Esophagus squamous epithelium (tissue), 5 donors: ENCODE measurements around the gene LGR6. TPM values are rescaled to one million over a fixed set of nuclear protein-coding genes. Genes with fewer than 3 reads are reported as not detected.

ENCODE experiments used
- DNase-seq: peaks from one replicate; lab custom pipeline; 2025; lab: John Stamatoyannopoulos, UW
- H3K27ac ChIP-seq, 4 donors: fragments of 200-600 bp; sonication (generic); one replicate each; pipeline ENCODE4 v1.5.1; 2016 to 2019; ENCODE audit warnings: mild to moderate bottlenecking in 1 of 4
- H3K27me3 ChIP-seq, 4 donors: fragments of 200-600 bp; sonication (generic); 1 replicate in 3 of 4; 2 replicates in 1 of 4; pipeline versions ENCODE4 v1.5.1 to v1.6.0; 2017 to 2021; ENCODE audit warnings: antibody characterized with exemption in 1 of 4
- H3K36me3 ChIP-seq, 3 donors: fragments of 200-600 bp; sonication (generic); one replicate each; pipeline ENCODE4 v1.5.1; 2016 to 2019
- H3K4me1 ChIP-seq, 3 donors: fragments of 200-600 bp; sonication (generic); one replicate each; pipeline ENCODE4 v1.5.1; 2017 to 2019
- H3K4me3 ChIP-seq, 4 donors: fragments of 200-600 bp; sonication (generic); 1 replicate in 3 of 4; 2 replicates in 1 of 4; pipeline ENCODE4 v1.5.1; 2016 to 2019; ENCODE audit warnings: mild to moderate bottlenecking in 2 of 4, moderate library complexity in 1 of 4
- H3K9me3 ChIP-seq, 3 donors: fragments of 200-600 bp; sonication (generic); one replicate each; pipeline ENCODE4 v1.5.1; 2016 to 2019
- POLR2A ChIP-seq, 4 donors: fragments of 450-650 bp; IDR thresholded peaks; one replicate each; pipeline ENCODE4 v1.6.1; 2017; ENCODE audit warnings: antibody characterized with exemption in 4 of 4, mild to moderate bottlenecking in 4 of 4, moderate library complexity in 3 of 4
- WGBS, 2 donors: methylation state at CpG; one replicate each; pipeline ENCODE4 v1.1.5; 2018; 5-methylcytosine and 5-hydroxymethylcytosine counted together
- intact Hi-C: fragments of 100-400 bp; cut with DNase I; formaldehyde crosslinking; loops from one replicate; pipeline ENCODE4 v1.15.0; 2022
- total RNA-seq, 4 donors: library from RNA; depleted of rRNA; stranded (reverse); fragments of >200 nt; gene quantifications; one replicate each; pipeline ENCODE4 v1.1.0, GENCODE V29; 2016
- TF ChIP-seq, protein P1 (sequence below), 6 experiments: fragments of 450-650 bp in 4 of 6; fragments of 200-600 bp in 2 of 6; sonication (generic) in 2 of 6; IDR thresholded peaks; one replicate each; pipeline ENCODE4 v1.5.1; 2016 to 2019; ENCODE audit warnings: antibody characterized with exemption in 6 of 6, mild to moderate bottlenecking in 4 of 6, moderate library complexity in 4 of 6
- donor health status: DM: yes; HTN: yes; CAD: no.

LGR6 gene
- total RNA-seq, 4 donors from 2014 or later, result 0.53 to 6.4 (median 2.9) TPM

- WGBS, 2 donors, result 84% methylated on average over 9 of the region's 10 CpGs
- no peaks in the 10 kb centered on the region for H3K36me3 ChIP-seq
- no peak overlapping the region for H3K27ac ChIP-seq
- intact Hi-C loops, result no loop called here
- no peak for TF ChIP-seq POLR2A (IDR thresholded peaks at IDR 0.05)
- TF ChIP-seq, protein P1, sequence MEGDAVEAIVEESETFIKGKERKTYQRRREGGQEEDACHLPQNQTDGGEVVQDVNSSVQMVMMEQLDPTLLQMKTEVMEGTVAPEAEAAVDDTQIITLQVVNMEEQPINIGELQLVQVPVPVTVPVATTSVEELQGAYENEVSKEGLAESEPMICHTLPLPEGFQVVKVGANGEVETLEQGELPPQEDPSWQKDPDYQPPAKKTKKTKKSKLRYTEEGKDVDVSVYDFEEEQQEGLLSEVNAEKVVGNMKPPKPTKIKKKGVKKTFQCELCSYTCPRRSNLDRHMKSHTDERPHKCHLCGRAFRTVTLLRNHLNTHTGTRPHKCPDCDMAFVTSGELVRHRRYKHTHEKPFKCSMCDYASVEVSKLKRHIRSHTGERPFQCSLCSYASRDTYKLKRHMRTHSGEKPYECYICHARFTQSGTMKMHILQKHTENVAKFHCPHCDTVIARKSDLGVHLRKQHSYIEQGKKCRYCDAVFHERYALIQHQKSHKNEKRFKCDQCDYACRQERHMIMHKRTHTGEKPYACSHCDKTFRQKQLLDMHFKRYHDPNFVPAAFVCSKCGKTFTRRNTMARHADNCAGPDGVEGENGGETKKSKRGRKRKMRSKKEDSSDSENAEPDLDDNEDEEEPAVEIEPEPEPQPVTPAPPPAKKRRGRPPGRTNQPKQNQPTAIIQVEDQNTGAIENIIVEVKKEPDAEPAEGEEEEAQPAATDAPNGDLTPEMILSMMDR (IDR thresholded peaks at IDR 0.05), result no peak
- H3K9me3 ChIP-seq, result no peaks in the 10 kb centered on the region
- peaks cover 8 to 30% (median 8%) of the 10 kb centered on the region in 3 donors for H3K4me1 ChIP-seq
- no peak overlapping the region for H3K4me3 ChIP-seq
- no peak for DNase-seq
- peaks cover 0 to 98% (median 0%) of the 10 kb centered on the region in 4 donors for H3K27me3 ChIP-seq
Observed at GRCh38 chr1:202230061-202230938, 36.7 kb downstream of the LGR6 start.

GRCh38 chr1:202230939-202231645 lies 37.5 kb downstream of the LGR6 start:
- Histone ChIP-seq H3K27ac (no peak overlapping the region), H3K4me3 (no peak overlapping the region), H3K27me3 (peaks cover 0 to 98% (median 0%) of the 10 kb centered on the region in 4 donors), H3K9me3 (no peaks in the 10 kb centered on the region), H3K36me3 (no peaks in the 10 kb centered on the region), H3K4me1 (peaks cover 8 to 37% (median 11%) of the 10 kb centered on the region in 3 donors)
- intact Hi-C loops, result no loop called here
- TF ChIP-seq POLR2A (IDR thresholded peaks at IDR 0.05), result no peak
- TF ChIP-seq, protein P1 (IDR thresholded peaks at IDR 0.05), result no peak
- WGBS, 2 donors, result 51 to 60% methylated on average over 4 to 6 of the region's 8 CpGs
- DNase-seq, result no peak

DNA sequence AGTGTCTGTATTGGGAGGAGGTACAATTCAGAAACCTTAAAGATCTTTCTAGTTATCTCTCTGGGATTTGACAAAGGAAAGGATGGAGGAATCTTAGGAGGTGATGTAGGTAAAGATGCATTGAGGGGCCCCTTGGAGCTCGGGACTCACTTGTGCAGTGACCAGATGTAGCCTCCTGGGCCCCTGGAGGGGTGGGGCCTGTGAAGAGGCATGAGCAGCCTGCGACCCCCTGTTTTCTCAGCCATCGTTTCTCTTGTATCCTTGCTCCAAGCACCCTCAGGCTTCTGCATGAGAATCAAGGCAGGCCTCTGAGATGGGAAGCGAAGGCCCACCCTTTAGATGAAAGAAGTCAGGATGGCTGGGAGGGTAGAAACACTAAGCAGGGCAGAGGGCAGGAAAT lies 39.6 kb downstream of the LGR6 start:
- Histone ChIP-seq H3K36me3 (no peaks in the 10 kb centered on the region), H3K4me1 (peaks cover 8 to 42% (median 11%) of the 10 kb centered on the region in 3 donors), H3K27ac (no peak overlapping the region), H3K9me3 (no peaks in the 10 kb centered on the region), H3K27me3 (peaks cover 0 to 94% (median 0%) of the 10 kb centered on the region in 4 donors), H3K4me3 (no peak overlapping the region)
- WGBS, 2 donors, result 80 to 90% methylated on average over 3 to 4 of the region's 4 CpGs
- no peak for TF ChIP-seq POLR2A (IDR thresholded peaks at IDR 0.05)
- TF ChIP-seq, protein P1 (IDR thresholded peaks at IDR 0.05), result no peak
- intact Hi-C loops, result no loop called here
- DNase-seq, result no peak

GRCh38 chr1:202233804-202234203 lies 40.2 kb downstream of the LGR6 start:
- H3K9me3 ChIP-seq, result no peaks in the 10 kb centered on the region
- peaks cover 3 to 35% (median 11%) of the 10 kb centered on the region in 3 donors for H3K4me1 ChIP-seq
- no peak for DNase-seq
- H3K27me3 ChIP-seq, result peaks cover 0 to 93% (median 0%) of the 10 kb centered on the region in 4 donors
- H3K27ac ChIP-seq, result no peak overlapping the region
- H3K4me3 ChIP-seq, result no peak overlapping the region
- WGBS, 2 donors, result 71 to 100% methylated on average over 2 of the region's 2 CpGs
- no peak for TF ChIP-seq POLR2A (IDR thresholded peaks at IDR 0.05)
- TF ChIP-seq, protein P1 (IDR thresholded peaks at IDR 0.05), result no peak
- intact Hi-C loops, result no loop called here
- no peaks in the 10 kb centered on the region for H3K36me3 ChIP-seq
